GM21360 (cell line): ENCODE data around the gene USP38.
"Not testable (repeated sequence)": the region's sequence is repeated elsewhere in the genome, so short reads cannot be mapped to it uniquely, and the experiment has no call there.

Experiments
- ATAC-seq: cut with Tn5 transposase; IDR thresholded peaks from one replicate; pipeline ENCODE4 v1.9.1; 2021; ENCODE audit warnings: mild to moderate bottlenecking, moderate library complexity; ENCODE audit not compliant: unreplicated experiment

Gene USP38

DNA sequence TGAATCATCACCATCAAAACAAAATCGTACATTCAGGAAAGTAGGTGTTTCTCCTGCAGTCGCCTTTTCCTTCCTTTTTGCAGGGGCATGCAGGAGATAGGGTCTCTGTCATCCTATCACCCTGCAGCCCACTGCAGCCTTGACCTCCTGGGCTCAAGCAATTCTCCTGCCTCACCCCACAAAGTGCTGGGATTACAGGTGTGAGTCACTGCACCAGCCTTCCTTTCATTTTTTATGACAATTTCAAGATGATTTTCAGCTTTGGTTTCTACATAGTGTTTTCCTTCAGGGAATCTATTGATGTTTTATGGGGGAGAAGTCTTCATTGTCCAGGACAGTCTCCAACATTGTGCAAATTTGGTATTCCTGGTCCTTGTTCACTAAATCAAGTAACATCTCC, 71.7 kb downstream of the USP38 start:
- ATAC-seq: no peak

DNA sequence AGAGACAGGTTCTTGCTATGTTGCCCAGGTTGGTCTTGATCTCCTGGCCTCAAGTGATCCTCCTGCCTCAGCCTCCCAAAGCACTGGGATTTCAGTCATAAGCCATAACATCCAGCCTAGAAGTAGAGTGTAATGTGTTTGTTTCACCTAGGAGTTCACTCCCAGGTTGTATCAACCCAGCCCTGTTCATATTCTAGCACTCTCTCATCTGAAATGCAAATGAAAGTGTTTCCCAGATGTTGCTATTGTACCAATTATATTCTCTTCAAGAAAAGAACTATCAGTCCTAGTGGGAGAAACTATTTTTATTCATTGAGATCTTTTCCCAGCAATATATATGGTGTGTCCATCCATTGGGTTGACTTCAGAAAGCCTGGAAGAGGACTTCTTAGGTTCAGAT, 72.6 kb downstream of the USP38 start:
- no peak for ATAC-seq

DNA sequence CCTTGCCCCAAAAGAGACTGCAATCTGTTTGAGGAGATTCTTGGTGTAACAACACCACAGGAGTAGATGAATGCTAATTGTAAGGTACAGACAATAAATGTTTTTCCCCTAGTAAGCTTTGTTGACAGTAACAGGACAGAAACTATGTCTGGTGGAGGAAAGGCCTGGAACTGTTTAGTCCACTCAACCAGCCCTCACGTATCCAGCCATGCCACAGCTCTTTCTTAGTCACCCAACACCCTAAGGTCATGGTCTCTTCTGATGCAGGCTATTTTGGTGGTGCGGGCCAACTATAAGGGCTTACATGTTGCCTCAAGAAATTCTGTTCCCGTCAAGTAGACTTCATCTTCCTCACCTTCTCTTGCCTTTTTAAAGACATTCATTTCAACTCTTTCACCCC, 76.0 kb downstream of the USP38 start:
- no peak for ATAC-seq

DNA sequence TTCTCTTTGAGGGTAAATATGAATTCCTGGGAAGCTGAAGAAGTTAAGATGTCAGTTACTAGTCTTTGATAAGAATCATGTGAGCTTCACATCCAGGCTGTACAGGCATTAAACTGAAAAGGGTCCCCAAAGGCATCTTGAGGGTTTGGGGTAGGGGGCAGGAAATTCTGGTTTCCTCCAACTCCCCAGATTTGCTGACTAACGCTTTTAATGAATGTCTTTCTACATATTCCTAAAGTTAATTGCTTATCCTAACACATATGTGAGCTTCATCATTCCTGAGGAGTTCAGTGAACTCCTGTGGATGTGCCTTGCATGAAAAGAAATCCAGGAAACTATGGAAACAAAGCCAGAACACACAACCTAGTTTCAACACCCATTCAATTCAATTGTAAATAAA, 78.1 kb downstream of the USP38 start:
- no peak for ATAC-seq

DNA sequence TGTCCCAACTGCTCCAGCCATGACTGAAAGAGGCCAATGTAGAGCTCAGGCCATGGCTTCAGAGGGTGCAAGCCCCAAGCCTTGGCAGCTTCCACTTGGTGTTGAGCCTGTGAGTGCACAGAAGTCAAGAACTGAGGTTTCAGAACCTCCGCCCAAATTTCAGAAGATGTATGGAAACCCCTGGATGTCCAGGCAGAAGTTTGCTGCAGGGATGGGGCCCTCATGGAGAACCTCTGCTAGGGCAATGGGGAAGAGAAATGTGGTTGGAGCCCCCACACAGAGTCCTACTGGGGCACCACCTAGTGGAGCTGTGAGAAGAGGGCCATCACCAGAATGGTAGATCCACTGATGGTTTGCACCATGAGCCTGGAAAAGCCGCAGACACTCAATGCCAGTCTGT, 83.0 kb downstream of the USP38 start:
- ATAC-seq: not testable (repeated sequence)

DNA sequence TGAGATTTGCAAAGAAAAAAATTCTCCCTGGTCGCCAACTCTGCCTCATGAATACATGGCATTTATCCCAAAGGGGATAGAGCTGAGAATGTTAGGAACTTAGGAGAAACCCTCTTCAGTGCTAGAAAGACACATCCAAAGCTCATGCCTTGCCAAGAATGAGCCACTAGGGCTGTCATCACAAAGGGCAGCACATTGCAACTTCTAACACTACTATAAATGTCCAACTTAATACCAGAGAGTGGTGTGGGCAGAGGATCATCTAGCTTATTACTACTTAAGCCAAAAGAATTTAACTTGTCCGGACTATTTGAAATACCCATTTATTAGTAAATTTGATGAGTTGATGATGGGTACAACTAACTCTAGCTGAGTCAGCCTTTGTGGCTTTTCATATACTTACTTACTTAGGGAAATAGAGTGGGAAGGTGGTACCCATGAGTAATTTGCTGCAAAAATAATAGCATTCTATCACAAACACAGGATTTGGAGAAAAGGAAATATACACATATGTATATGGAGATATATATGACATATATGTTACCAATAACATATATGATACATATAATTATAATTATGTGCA, 85.6 kb downstream of the USP38 start:
- no peak for ATAC-seq
